ENCODE data around the gene TNFAIP6.

The TNFAIP6 gene

GRCh38 chr2:151359768-151360461, 2.5 kb downstream of the TNFAIP6 start:
- DNase-seq (ENCODE audit: low spot score), result no peak

- DNase-seq (ENCODE audit: low spot score), result no peak
Observed at GRCh38 chr2:151361674-151362370, 4.4 kb downstream of the TNFAIP6 start.

- no peak for DNase-seq (ENCODE audit: low spot score)
Observed at GRCh38 chr2:151363709-151364108, 6.3 kb downstream of the TNFAIP6 start.

- no peak for DNase-seq (ENCODE audit: low spot score)
Observed at GRCh38 chr2:151367571-151367970, 10.2 kb downstream of the TNFAIP6 start.

GRCh38 chr2:151374436-151374835, 17.0 kb downstream of the TNFAIP6 start:
- DNase-seq (ENCODE audit: low spot score), result no peak

- DNase-seq (ENCODE audit: low spot score), result no peak
Observed at GRCh38 chr2:151379169-151379568, 21.8 kb downstream of the TNFAIP6 start.

GRCh38 chr2:151380580-151381235, 23.3 kb downstream of the TNFAIP6 start:
- no peak for DNase-seq (ENCODE audit: low spot score)

GRCh38 chr2:151381266-151381665, 23.9 kb downstream of the TNFAIP6 start:
- no peak for DNase-seq (ENCODE audit: low spot score)

GRCh38 chr2:151388011-151388410, 30.6 kb downstream of the TNFAIP6 start:
- DNase-seq (ENCODE audit: low spot score), result no peak

GRCh38 chr2:151391436-151391835, 34.0 kb downstream of the TNFAIP6 start:
- no peak for DNase-seq (ENCODE audit: low spot score)

- no peak for DNase-seq (ENCODE audit: low spot score)
Observed at GRCh38 chr2:151394509-151394908, 37.1 kb downstream of the TNFAIP6 start.

- DNase-seq (ENCODE audit: low spot score), result no peak
Observed at GRCh38 chr2:151395509-151396374, 38.4 kb downstream of the TNFAIP6 start.

- DNase-seq (ENCODE audit: low spot score), result no peak
Observed at GRCh38 chr2:151399981-151400380, 42.6 kb downstream of the TNFAIP6 start.

- no peak for DNase-seq (ENCODE audit: low spot score)
Observed at GRCh38 chr2:151401149-151401548, 43.8 kb downstream of the TNFAIP6 start.

GRCh38 chr2:151403914-151404313, 46.5 kb downstream of the TNFAIP6 start:
- DNase-seq (ENCODE audit: low spot score), result no peak

- DNase-seq (ENCODE audit: low spot score), result no peak
Observed at GRCh38 chr2:151405376-151405775, 48.0 kb downstream of the TNFAIP6 start.

GRCh38 chr2:151407281-151407680, 49.9 kb downstream of the TNFAIP6 start:
- no peak for DNase-seq (ENCODE audit: low spot score)

GRCh38 chr2:151408788-151409600, 51.6 kb downstream of the TNFAIP6 start:
- no peak for DNase-seq (ENCODE audit: low spot score)

GRCh38 chr2:151409601-151410484, 52.5 kb downstream of the TNFAIP6 start, which contains the start of gene RIF1:
Gene RIF1 (plus strand): TSS chr2:151409902. CDS start chr2:151410424, 522 bp downstream.
- peak; percentile 93 for DNase-seq (ENCODE audit: low spot score)

GRCh38 chr2:151410485-151410834, 53.1 kb downstream of the TNFAIP6 start:
- no peak for DNase-seq (ENCODE audit: low spot score)
